Heart left ventricle (tissue), 13 donors: ENCODE measurements around the gene RXRA.

Source experiments
- POLR2A ChIP-seq, 2 donors: fragments of 450-650 bp; IDR thresholded peaks; one replicate each; pipeline ENCODE4 v1.6.1; 2017; ENCODE audit warnings: antibody characterized with exemption in 2 of 2, mild to moderate bottlenecking in 2 of 2, moderate library complexity in 2 of 2
- TF ChIP-seq, protein P1 (sequence below), 12 donors: fragments of 200-600 bp; sonication (generic) in 4 of 12; IDR thresholded peaks; one replicate each; pipeline versions ENCODE4 v1.5.0 to v1.8.0; 2018 to 2022; ENCODE audit warnings: antibody characterized with exemption in 12 of 12, mild to moderate bottlenecking in 5 of 12
- donor health status: ischemic (EF 13 %, LVEDD 7.1; RV severe dilation, severe dysfunction).
- donor health status: DM: no; HTN: yes; CAD: no.
- donor health status: DM: no; HTN: no; CAD: no.
- donor health status: ischemic (EF 25% LVEDD 6.9; RV normal size, moderate dysfunction).
- donor health status: ischemic (EF 25% LVEDD 5.7; RV mildly dilated, moderate dysfunction).
- donor health status: ischemic (EF 35%, LVEDD 5.7; RV mildly dilated, moderate dysfunction).
- donor health status: nonischemic (EF 11% LVEDD 7.7; RV severe dilation, severe dysfunction).
- donor health status: DM: yes; HTN: yes; CAD: no.
- donor health status: PGD.
- donor health status: ischemic (EF 29% LVEDD 5.4; RV normal size, mild dysfunction).
- donor health status: nonischemic (EF 23%, LVEDD 6.1; RV moderate dilation, normal function).

DNA sequence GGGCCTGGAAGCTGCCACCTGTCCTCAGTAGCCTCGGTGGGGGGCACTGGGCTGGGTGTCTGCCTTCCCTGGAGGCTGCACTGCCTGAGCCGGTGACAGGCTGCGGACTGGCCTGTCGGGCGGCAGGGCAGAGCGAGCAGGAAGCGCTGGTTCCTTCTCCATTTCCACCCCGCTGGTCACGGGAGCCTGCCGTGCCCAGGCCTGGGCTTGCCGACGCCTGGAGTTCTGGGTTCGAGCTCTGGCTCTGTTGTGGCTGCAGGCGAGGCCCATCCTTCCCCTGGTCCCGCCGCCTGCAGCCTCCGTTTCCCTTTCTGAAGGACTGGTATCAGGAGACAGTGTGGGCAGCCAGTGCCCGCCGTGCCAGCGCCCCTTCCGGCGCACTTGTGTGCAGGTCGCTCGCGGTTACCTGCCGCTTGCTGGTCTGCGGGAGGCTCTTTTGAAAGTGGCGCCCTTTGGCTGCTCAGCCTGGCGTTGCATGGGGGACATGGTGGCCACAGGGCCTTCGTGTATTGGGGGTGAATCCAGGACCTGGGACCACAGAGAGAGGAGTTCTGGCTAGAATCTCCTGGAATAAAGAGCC, 34.0 kb downstream of the RXRA start:
- TF ChIP-seq POLR2A (IDR thresholded peaks at IDR 0.05), result no peak
- TF ChIP-seq, protein P1, sequence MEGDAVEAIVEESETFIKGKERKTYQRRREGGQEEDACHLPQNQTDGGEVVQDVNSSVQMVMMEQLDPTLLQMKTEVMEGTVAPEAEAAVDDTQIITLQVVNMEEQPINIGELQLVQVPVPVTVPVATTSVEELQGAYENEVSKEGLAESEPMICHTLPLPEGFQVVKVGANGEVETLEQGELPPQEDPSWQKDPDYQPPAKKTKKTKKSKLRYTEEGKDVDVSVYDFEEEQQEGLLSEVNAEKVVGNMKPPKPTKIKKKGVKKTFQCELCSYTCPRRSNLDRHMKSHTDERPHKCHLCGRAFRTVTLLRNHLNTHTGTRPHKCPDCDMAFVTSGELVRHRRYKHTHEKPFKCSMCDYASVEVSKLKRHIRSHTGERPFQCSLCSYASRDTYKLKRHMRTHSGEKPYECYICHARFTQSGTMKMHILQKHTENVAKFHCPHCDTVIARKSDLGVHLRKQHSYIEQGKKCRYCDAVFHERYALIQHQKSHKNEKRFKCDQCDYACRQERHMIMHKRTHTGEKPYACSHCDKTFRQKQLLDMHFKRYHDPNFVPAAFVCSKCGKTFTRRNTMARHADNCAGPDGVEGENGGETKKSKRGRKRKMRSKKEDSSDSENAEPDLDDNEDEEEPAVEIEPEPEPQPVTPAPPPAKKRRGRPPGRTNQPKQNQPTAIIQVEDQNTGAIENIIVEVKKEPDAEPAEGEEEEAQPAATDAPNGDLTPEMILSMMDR (IDR thresholded peaks at IDR 0.05), result no peak
